GM12801 (cell line): Measurements from ENCODE around the gene FRMD4A.

Source experiments
- TF ChIP-seq, protein P1 (sequence below): IDR thresholded peaks from one replicate; pipeline ENCODE4 v1.5.1; 2011; ENCODE audit warnings: control low read depth; ENCODE audit not compliant: insufficient read length; ENCODE audit errors: extremely low read depth

Gene FRMD4A

DNA sequence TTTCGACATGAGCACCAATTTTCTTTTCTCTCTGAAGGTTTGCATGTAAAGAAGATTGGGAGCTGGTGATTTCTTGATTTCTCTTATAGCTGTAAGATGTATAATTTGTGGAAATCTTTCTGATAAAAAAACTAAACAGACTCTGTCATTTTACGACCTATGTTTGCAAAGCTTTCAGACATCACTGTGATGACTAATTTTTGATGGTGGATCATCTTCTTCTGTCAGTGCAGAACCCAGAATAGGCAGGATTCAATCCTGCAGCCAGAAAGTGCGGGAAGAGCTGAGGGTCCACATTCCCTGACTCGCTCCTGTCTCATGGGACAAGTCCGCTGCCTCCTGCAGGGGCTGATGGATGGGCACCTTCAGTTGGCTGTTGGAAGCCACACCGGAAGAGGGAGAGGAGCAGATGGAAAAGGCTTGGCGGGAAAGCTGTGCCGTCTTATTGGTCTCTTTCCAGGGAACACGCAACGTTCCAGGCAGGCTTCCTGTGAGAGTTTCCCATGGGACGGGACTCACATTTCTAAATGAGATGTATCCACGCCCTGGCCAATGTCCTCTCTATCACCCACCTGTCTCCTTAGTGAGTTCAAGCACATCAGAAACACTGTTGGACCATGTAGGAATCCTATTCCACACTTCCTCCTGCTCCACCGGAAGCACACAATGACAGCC, 557.1 kb downstream of the FRMD4A start:
- TF ChIP-seq, protein P1, sequence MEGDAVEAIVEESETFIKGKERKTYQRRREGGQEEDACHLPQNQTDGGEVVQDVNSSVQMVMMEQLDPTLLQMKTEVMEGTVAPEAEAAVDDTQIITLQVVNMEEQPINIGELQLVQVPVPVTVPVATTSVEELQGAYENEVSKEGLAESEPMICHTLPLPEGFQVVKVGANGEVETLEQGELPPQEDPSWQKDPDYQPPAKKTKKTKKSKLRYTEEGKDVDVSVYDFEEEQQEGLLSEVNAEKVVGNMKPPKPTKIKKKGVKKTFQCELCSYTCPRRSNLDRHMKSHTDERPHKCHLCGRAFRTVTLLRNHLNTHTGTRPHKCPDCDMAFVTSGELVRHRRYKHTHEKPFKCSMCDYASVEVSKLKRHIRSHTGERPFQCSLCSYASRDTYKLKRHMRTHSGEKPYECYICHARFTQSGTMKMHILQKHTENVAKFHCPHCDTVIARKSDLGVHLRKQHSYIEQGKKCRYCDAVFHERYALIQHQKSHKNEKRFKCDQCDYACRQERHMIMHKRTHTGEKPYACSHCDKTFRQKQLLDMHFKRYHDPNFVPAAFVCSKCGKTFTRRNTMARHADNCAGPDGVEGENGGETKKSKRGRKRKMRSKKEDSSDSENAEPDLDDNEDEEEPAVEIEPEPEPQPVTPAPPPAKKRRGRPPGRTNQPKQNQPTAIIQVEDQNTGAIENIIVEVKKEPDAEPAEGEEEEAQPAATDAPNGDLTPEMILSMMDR: no peak

DNA sequence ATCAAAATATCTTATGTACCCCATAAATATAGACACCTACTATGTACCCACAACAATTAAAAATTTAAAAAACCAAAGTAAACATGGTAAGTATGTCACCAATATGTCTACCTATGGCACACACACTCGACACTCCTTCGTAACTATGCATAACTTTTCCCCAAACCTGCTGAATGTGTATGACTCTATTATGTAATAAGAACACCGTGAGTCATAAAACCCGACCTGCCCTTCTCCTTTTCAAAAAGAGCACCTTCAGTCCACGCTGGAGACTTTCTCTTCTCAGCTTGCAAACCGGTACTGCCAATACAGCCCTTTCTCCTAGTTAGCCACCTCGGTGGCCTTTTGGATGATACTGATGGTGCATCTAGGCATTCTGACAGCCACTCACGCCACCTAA, 557.7 kb downstream of the FRMD4A start:
- TF ChIP-seq, protein P1: no peak

DNA sequence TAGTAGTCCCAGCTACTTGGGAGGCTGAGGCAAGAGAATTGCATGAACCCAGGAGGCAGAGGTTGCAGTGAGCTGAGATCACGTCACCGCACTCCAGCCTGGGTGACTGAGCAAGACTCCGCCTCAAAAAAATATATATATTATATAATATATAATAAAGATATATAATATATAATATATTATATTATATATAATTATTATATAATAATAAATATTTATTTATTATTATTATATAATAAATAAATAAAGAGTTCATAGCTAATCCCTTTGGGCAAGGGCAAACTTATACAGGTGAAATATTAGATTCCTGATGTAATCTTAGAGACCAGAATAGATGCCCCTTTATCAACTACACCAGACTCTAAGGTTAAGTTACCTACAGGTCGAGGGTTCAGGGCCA, 558.7 kb downstream of the FRMD4A start:
- TF ChIP-seq, protein P1: no peak

DNA sequence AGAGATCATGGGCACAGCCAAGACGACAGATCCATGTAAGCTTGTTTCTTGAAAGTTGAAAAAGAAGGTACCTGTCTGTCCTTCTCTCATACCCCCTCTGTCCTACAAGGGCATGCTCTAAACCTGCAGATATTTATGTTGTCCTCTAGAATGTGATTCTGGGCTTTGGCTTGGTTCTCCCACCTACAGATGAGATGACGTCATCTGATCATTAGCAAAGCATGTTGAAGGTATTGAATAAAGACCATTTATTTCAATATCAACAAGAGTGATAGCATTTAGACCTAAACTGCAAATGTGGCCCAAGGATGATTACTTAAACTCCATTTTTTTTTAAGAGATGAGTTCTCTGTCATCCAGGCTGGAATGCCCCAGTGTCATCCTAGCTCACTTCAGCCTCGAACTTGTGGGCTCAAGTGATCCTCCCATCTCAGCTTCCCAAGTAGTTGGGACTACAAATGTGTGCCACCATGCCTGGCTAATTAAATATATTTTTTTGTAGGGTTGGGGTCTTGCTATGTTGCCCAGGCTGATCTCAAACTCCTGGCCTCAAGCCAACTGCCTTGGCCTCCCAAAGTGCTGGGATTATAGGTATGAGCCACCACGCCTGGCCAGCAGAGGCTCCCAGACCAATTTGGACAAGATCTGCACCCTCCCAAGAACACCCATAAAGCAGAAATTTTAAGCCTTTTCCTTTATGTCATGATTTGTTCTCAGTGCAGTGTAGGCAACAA, 559.8 kb downstream of the FRMD4A start:
- TF ChIP-seq, protein P1: no peak

DNA sequence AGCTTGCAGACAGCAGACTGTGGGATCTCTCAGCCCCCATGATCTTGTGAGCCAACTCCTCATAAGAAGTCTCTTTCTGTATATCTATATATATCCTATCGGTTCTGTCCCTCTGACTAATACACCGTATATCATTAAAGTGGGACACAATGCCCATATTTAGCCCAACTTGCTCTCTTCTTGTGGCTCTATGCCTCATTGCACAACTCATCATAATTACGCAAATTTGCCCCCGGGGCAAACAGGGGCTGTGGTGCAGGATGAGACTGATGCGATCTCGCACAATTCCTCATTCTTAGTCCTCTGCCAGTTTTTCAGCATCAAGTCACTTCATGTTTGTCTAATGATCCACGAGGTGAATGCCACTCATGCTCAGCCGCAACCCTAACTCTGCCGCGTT, 560.8 kb downstream of the FRMD4A start:
- TF ChIP-seq, protein P1: no peak

DNA sequence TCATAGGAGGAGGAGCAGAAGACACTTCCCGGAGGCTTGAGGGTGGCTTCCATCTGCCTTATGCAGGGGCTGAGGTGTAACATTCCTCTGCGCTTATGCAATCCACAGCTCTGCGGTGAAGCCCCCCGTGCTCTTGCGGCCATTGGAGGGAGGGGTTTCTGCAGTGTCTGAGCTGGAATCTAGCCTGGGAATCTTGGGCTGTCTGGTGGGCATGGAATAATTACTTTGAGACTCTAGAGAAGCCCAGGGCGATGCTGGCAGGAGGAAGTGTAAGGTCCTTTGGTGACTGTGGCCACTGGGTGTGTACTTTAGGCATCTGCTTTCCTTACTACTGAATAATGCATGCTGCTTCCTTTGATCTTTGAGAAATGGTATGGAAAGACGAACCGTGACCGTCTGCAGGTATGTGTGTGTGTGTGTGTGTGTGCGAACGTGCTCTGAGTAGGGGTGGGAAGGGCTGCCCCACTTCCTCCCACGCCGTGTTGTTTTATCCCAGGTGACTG, 563.0 kb downstream of the FRMD4A start:
- TF ChIP-seq, protein P1: no peak

DNA sequence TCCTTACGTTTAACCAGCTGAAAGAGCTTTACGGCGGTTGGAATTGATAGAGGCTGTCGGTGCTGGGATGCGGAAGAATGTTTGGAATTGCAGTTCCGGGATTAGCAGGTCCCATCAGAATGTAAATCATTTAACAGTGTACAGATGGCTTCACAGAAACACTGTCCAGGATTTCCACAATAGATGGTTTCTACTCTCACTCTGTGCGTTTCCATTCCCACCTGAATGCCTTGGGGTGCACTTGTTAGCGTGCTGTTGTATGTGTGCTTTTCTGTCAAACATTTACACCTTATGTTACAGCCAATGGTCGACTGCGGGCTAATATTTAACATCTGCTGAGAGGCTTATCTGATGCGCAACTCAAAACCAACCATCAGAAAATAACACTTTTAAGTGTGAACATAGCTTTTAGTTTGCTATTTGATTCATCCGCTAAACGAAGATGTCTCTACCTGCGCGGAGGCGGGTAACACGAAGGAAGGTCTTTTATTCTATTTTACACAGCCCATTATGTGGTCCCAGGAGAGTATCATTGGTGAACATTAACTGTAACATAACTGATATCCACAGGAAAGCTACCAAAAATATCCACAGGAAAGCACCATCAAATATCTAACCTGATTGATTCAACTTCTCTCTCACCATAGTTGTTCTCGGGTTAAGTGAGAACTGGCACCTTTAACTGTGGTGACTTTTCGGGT, 564.9 kb downstream of the FRMD4A start:
- TF ChIP-seq, protein P1: no peak
